ENCODE data around the gene KCNQ4. TPM values are rescaled to one million over a fixed set of nuclear protein-coding genes. Genes with fewer than 3 reads are reported as not detected.

The KCNQ4 gene
- total RNA-seq, 1 experiment from 2014 or later: 1.4 TPM

DNA sequence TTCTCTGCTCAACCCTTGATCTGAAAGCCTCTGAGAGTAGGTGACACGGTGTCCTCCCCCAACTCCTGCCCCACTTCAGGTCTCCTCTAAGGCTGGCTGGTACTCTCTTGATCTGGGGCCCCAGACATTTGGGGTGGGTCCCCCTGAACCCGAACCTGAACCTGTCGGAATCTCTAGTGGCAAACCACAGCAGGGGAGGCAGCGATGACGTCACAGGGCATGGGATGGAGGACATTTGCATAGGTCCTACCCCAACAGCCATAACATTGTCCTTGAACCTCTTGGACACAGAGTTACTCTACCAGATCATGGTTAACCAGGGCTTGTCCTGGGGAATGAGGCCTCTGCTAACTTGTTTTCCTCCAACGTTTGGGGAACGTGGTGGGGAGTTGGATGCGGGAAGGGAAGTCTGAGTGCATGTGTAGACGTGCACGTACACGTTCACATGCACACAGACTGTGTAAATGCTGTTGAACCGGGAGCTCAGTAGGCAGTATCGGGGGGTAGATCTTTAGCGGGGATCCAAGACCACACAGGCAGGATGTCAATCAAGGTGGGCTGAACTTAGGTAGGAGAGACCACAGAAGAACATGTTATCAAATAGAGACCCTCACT lies 46.2 kb downstream of the KCNQ4 start:
- Histone ChIP-seq H3T11ph (ENCODE audit: low read length) (no peak overlapping the region), H4K91ac (ENCODE audit: insufficient read length, low read depth, low read length) (no peak overlapping the region), H2BK12ac (ENCODE audit: insufficient read length, low read depth, low read length) (no peak overlapping the region), H2BK15ac (ENCODE audit: low read depth, low read length) (no peak overlapping the region), H3K9me3 (ENCODE audit: control insufficient read depth, low read depth, low read length) (no peaks in the 10 kb centered on the region), H4K5ac (ENCODE audit: insufficient read length, low read depth, low read length) (no peak overlapping the region), H3K27ac (ENCODE audit: insufficient read length, low read depth, low read length) (no peak overlapping the region), H3K4me1 (ENCODE audit: insufficient read depth, low read length) (peaks cover 4% of the 10 kb centered on the region; the same call in 1 of the 2 replicates), H3K79me1 (ENCODE audit: insufficient read depth, low read depth, low read length, poor library complexity, severe bottlenecking) (no peaks in the 10 kb centered on the region), H3K9ac (ENCODE audit: extremely low read depth, insufficient read length, low read length) (no peak overlapping the region), H3K4me2 (ENCODE audit: insufficient read depth, insufficient read length, low read length) (no peak overlapping the region), H3K4ac (ENCODE audit: low read depth, low read length) (no peak overlapping the region), H3K18ac (ENCODE audit: insufficient read length, low read depth, low read length) (no peak overlapping the region), H3K23ac (ENCODE audit: insufficient read length, low read depth, low read length) (no peak overlapping the region), H2BK120ac (ENCODE audit: low read depth, low read length, poor library complexity, severe bottlenecking) (no peak overlapping the region), H3K56ac (ENCODE audit: insufficient read length, low read depth, low read length) (no peak overlapping the region), H3K79me2 (ENCODE audit: insufficient read depth, low read length) (no peaks in the 10 kb centered on the region), H4K8ac (replicated peaks; ENCODE audit: insufficient read length, low read depth, low read length) (no peak overlapping the region), H2AK5ac (ENCODE audit: insufficient read length, low read length) (no peak overlapping the region), H3K14ac (ENCODE audit: insufficient read depth, low read length) (no peak overlapping the region), H2AFZ (ENCODE audit: low read length) (no peak overlapping the region), H3K27me3 (ENCODE audit: insufficient read depth, low read length) (no peaks in the 10 kb centered on the region), H2BK20ac (ENCODE audit: low read depth, low read length, poor library complexity, severe bottlenecking) (no peak overlapping the region), H2BK5ac (ENCODE audit: insufficient read length, low read length) (no peak overlapping the region), H3K23me2 (ENCODE audit: insufficient read length, low read depth, low read length, poor library complexity, severe bottlenecking) (no peaks in the 10 kb centered on the region), H4K20me1 (ENCODE audit: control insufficient read depth, insufficient read depth, insufficient read length) (no peaks in the 10 kb centered on the region)
- WGBS (ENCODE audit: extremely low coverage, insufficient read length, low lambda C conversion rate): no CpG with 5 or more reads among the region's 14 CpGs
- no peak for TF ChIP-seq CTCF (conservative IDR thresholded peaks at IDR 0.05)
- no peak for DNase-seq
- Mint-ChIP-seq H3K36me3 (ENCODE audit: insufficient read depth in 1 of 3, low read depth in 3 of 3) (no peaks in the 10 kb centered on the region), H3K4me3 (no peak overlapping the region), H3K9me3 (no peaks in the 10 kb centered on the region; a peak in 1 of 5 replicates), H3K27me3 (ENCODE audit: low read depth) (no peaks in the 10 kb centered on the region; the same call in 1 of the 2 replicates), H3K27ac (peak overlapping the region in 1 of 3 experiments; percentile 57; a peak in 1 of 7 replicates), H3K4me1 (peaks cover 15 to 21% of the 10 kb centered on the region in 2 experiments)
